GM19025 (cell line): Measurements from ENCODE around the gene MEOX2.

Experiments
- ATAC-seq: cut with Tn5 transposase; IDR thresholded peaks from one replicate; pipeline ENCODE4 v1.9.1; 2021; ENCODE audit warnings: mild to moderate bottlenecking, low read depth, moderate library complexity; ENCODE audit not compliant: unreplicated experiment

The MEOX2 gene

GRCh38 chr7:15620491-15621185 lies 65.8 kb downstream of the MEOX2 start:
- ATAC-seq: no peak

- ATAC-seq: no peak
Measured at GRCh38 chr7:15618275-15618674, 68.2 kb downstream of the MEOX2 start.

DNA sequence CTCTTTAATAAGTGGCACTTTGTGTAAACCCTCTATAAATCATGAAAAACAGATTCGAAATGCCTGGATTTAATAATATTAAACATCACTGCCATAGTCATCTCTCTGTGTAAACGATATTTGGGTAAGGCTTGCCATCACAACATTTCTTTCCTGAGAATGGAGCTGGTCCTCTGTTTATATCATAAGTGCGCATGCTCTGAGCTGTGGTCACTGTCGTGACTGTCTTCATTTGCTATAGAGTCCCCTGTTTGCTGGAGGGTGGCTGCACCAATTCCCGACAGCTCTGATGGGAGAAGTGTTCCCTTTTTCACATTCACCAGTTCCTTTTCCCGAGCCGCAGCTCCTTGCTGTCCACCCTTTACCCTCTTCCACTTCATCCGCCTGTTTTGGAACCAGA lies 74.3 kb downstream of the MEOX2 start:
- no peak for ATAC-seq

DNA sequence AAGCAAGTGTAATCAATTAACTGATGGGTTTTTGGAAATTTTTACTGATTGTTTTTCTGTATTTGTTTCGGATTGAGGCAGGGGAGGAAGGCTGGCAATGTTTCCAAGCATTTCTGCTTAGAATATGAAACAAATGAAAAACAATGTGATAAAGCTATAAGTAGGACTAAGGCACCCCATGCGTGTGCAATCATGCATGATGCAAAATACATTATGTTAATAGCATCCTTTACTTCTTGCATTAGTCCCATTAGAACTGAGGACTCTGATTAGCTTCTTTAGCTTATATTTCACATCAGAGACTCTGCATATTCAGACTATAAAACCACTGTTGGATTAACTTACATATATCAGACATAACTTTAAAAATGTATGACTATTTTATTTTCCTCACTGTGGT lies 76.0 kb downstream of the MEOX2 start:
- no peak for ATAC-seq

GRCh38 chr7:15609287-15609686 lies 77.2 kb downstream of the MEOX2 start:
- no peak for ATAC-seq

DNA sequence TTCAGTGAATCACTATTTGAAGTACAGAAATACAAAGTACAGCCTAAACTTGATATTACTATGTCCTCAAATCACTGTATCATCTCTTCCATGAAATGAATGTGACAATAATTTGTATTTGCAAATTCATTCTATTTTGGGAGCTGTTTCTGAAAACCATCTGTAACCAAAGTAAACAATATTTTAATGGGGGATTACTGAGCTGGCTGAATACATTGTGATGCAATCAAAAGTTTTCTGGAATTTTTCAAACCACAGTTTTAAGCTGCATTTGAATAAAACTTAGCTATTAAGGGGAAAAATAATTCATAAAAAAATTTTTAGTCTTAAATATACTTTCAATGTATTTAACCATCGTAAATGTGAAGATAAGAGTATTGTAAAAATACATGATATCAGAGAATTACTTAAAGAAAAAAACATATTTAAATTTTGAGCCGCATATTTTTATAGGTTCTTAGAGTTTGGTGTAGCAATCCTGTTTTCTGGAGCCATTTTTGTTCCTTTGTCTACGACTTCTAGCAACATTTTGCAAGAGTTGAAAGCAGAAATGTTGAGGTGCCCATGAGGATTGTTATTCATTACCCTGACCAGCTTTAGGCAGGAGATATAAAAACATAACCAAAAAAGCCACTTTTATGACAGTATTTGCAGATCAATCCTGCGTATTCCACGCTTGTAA lies 78.8 kb downstream of the MEOX2 start:
- no peak for ATAC-seq

GRCh38 chr7:15606561-15606960 lies 79.9 kb downstream of the MEOX2 start:
- no peak for ATAC-seq

DNA sequence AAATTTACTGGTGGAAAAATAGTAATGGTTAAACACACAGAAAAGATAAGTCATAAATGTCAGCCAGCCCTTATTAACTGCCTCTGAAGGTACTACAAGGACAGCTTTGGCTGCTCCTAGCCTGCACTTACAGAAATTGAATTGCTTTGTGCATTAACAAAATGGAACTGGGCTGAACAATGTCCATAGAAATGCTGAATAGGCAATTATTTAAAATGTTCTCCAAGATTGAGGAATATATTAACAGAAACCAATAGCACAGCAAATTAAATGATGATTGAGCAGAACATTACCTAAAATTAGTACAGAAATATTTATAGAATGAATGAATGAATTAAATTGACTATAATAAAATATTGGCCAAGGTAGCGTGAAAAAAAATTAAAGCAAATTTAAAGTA lies 82.3 kb downstream of the MEOX2 start:
- ATAC-seq: no peak

DNA sequence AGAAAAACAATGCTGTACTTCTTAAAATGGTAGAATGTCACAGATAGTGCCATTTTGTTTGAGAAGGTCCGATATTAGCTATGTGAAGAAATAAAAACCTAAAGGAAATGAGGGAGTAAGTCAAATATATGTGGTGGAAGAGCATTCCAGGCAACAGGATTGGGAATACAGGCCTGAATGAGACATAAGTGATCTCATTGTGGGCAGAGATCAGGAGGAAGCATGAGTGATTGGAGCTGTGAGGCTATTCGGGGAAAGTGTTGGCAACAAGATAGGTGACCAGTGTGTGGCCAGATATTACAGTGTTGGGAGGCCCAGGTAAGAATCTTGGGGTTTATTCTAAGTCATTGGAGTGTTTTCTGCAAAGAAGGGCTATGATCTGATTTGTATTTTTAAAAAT lies 83.4 kb downstream of the MEOX2 start:
- ATAC-seq: no peak

- no peak for ATAC-seq
Measured at GRCh38 chr7:15602236-15602635, 84.2 kb downstream of the MEOX2 start.

DNA sequence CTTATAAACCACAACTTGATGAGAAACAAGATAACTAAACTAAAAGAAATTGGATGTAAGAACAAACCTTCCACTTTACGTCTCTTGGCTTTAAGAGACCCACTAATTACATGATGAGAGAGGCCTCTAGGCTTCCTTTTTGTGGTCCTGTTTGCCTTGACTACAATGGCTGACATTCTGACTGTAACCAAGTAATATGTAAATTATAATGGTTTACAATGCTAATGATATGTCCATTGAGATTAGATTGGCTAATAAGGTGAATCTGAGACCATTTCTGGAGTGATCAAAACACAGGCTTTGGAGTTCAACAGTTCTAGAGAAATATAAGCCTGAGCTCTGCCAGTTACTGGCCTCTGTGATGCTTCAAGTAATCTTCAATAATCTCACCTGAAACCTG lies 85.3 kb downstream of the MEOX2 start:
- ATAC-seq: no peak

GRCh38 chr7:15600298-15600697 lies 86.2 kb downstream of the MEOX2 start:
- no peak for ATAC-seq

DNA sequence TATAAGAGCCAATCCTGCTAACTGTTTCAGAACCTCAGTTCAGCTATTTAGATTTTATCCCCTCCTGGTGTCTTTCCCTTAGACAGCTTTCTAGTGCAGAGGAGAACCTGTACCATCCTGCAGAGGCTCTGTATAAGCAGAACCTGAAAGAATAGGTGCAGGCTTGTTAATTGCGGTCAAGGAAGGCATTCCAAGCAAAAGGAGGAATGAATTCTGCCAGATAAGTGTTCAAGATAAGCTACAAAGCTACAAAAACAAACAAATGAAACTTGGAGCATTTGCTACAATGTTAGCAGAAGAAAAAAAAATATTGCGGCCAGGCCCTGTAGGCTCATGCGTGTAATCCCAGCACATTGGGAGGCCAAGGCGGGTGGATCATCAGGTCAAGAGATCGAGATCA lies 92.0 kb downstream of the MEOX2 start:
- no peak for ATAC-seq

- ATAC-seq: no peak
Measured at GRCh38 chr7:15593382-15593781, 93.1 kb downstream of the MEOX2 start.

- ATAC-seq: no peak
Measured at GRCh38 chr7:15586266-15586665, 100.2 kb downstream of the MEOX2 start.

- no peak for ATAC-seq
Measured at GRCh38 chr7:15584575-15584974, 101.9 kb downstream of the MEOX2 start.

DNA sequence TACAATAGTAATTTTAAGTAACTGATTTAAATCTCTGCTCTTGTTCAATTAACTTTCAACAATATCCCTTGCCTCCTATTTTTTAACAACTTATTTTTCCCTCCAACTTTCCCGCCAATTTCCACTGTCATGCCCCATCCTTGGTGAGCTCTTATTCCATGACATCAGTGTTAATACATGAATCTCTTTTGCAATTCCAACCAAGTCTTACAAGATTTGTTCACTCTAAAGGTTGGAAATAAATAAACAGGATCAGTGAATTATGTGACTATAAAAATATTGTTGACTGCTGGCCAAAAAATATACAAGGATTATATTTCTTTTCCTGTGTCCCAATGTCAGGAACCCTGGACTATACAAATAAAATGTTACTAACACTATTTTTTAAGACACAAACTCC lies 103.7 kb downstream of the MEOX2 start:
- no peak for ATAC-seq

- ATAC-seq: no peak
Measured at GRCh38 chr7:15581352-15581951, 105.0 kb downstream of the MEOX2 start.

GRCh38 chr7:15580604-15581351 lies 105.7 kb downstream of the MEOX2 start:
- ATAC-seq: no peak

DNA sequence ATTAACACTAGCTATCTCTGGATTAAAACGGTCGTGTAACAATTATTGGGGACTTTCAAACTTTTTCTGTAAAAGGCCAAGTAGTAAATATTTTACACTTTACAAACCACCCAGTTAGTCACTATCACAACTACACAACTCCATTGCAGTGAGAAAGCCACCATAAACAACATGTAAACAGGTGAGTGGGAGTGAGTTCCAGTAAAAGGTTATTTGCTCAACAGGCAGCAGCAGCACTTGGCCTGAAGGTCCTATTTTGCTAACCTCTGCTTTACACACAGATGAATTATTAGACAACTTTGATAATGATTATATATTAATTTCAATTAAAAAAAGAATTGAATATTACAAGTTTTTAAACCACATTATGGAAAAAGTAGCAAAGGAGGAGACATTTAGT lies 108.9 kb downstream of the MEOX2 start:
- ATAC-seq: no peak

- ATAC-seq: no peak
Measured at GRCh38 chr7:15571301-15571878, 115.1 kb downstream of the MEOX2 start.
